Smooth muscle cell (in vitro differentiated cells): ENCODE measurements around the gene TTC1. TPM values are rescaled to one million over a fixed set of nuclear protein-coding genes. Genes with fewer than 3 reads are reported as not detected.

Experiments
- DNase-seq: peaks from one replicate; lab custom pipeline; 2025; ENCODE audit not compliant: unreplicated experiment; lab: John Stamatoyannopoulos, UW
- H2AFZ ChIP-seq: fragments of 200-600 bp; sonication (generic); 2 replicates; pipeline ENCODE4 v1.6.0; 2016; ENCODE audit warnings: antibody characterized with exemption, low read depth, mild to moderate bottlenecking
- H3F3A ChIP-seq: fragments of 200-600 bp; sonication (generic); 2 replicates; pipeline ENCODE4 v1.6.0; 2017; ENCODE audit warnings: antibody characterized with exemption, low read depth
- H3K27ac ChIP-seq: fragments of 200-600 bp; sonication (generic); 2 replicates; pipeline ENCODE4 v1.5.1; 2016; ENCODE audit warnings: low read depth, mild to moderate bottlenecking
- H3K27me3 ChIP-seq: fragments of 200-600 bp; sonication (generic); 2 replicates; pipeline ENCODE4 v1.6.1; 2016; ENCODE audit warnings: low read depth, mild to moderate bottlenecking
- H3K36me3 ChIP-seq: fragments of 200-600 bp; sonication (generic); 2 replicates; pipeline ENCODE4 v1.5.1; 2016; ENCODE audit warnings: low read depth
- H3K4me1 ChIP-seq: fragments of 200-600 bp; sonication (generic); 2 replicates; pipeline ENCODE4 v1.5.1; 2016; ENCODE audit warnings: low read depth
- H3K4me2 ChIP-seq: fragments of 200-600 bp; sonication (generic); 2 replicates; pipeline ENCODE4 v1.6.0; 2016; ENCODE audit warnings: mild to moderate bottlenecking
- H3K4me3 ChIP-seq: fragments of 200-600 bp; sonication (generic); 2 replicates; pipeline ENCODE4 v1.5.1; 2016; ENCODE audit warnings: mild to moderate bottlenecking
- H3K79me2 ChIP-seq: fragments of 200-600 bp; sonication (generic); 2 replicates; pipeline ENCODE4 v1.6.0; 2016; ENCODE audit warnings: low read depth, mild to moderate bottlenecking
- H3K9ac ChIP-seq: fragments of 200-600 bp; sonication (generic); 2 replicates; pipeline ENCODE4 v1.6.0; 2016; ENCODE audit warnings: low read depth
- H3K9me3 ChIP-seq: fragments of 200-600 bp; sonication (generic); replicated peaks from 2 replicates; pipeline ENCODE4 v1.5.1; 2016; ENCODE audit warnings: low read depth
- H4K20me1 ChIP-seq: fragments of 200-600 bp; sonication (generic); 2 replicates; pipeline ENCODE4 v1.6.0; 2016; ENCODE audit warnings: low read depth
- CTCF ChIP-seq: fragments of 200-600 bp; sonication (generic); IDR thresholded peaks from 2 replicates; pipeline ENCODE4 v1.5.1; 2017; ENCODE audit warnings: borderline replicate concordance, mild to moderate bottlenecking, antibody characterized with exemption; ENCODE audit not compliant: insufficient read depth, poor library complexity, severe bottlenecking
- WGBS: methylation state at CpG from one replicate; pipeline ENCODE4 v1.1.7; 2016; ENCODE audit warnings: low lambda C conversion rate; 5-methylcytosine and 5-hydroxymethylcytosine counted together
- polyA plus RNA-seq: library from polyadenylated mRNA; unstranded; fragments of >200 nt; fragmentation: Nextera tagmentation; extraction: Ambion mirVana; gene quantifications from 2 replicates; pipeline ENCODE4 v1.2.1, GENCODE V29; 2016
- total RNA-seq: library from RNA; depleted of rRNA; stranded (reverse); fragments of >200 nt; gene quantifications from 2 replicates; pipeline ENCODE4 v1.2.3, GENCODE V29; 2014

Gene TTC1
- total and polyA plus RNA-seq, 2 experiments from 2014 or later: 31.5 to 50.7 TPM

DNA sequence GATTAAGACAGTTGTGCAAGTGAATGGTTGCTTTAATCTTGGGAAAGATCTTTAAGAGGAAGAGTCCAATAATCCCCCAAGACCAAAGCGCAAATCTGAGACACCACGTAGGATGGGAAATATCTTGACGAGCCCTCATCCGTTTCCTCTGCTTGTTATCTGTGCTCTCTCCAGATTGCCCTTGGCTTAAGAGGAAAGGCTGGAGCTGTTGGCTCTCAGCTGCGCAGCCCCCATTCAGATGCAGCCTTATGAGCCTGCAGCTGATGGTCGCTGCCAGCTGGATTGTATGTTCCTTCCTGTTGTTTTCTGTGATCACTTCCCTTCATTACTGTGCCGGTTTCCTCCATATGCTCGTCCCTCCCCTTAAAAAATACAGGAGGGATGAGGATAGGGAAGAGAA is 62.6 kb downstream of the TTC1 start:
- DNase-seq: no peak
- TF ChIP-seq CTCF: no peak
- H3K4me2 ChIP-seq: peak overlapping the region; percentile 67
- no peaks in the 10 kb centered on the region for H3K27me3 ChIP-seq
- H3K36me3 ChIP-seq: no peaks in the 10 kb centered on the region
- H3K4me1 ChIP-seq: peaks cover 17% of the 10 kb centered on the region
- WGBS: 11% methylated on average over 8 of the region's 8 CpGs
- no peak overlapping the region for H3K4me3 ChIP-seq
- H3K9me3 ChIP-seq: no peaks in the 10 kb centered on the region
- H3K9ac ChIP-seq: no peak overlapping the region
- no peaks in the 10 kb centered on the region for H3K79me2 ChIP-seq
- peaks cover 37% of the 10 kb centered on the region for H3F3A ChIP-seq
- no peaks in the 10 kb centered on the region for H4K20me1 ChIP-seq
- H2AFZ ChIP-seq: no peak overlapping the region
- peak overlapping the region; percentile 41 for H3K27ac ChIP-seq

GRCh38 chr5:160071916-160072315 is 63.0 kb downstream of the TTC1 start:
- H3K4me3 ChIP-seq: no peak overlapping the region
- peak overlapping the region; percentile 41 for H3K27ac ChIP-seq
- no peak overlapping the region for H3K9ac ChIP-seq
- H3K4me2 ChIP-seq: peak overlapping the region; percentile 67
- no peak for TF ChIP-seq CTCF
- no peaks in the 10 kb centered on the region for H3K79me2 ChIP-seq
- H4K20me1 ChIP-seq: no peaks in the 10 kb centered on the region
- no peaks in the 10 kb centered on the region for H3K27me3 ChIP-seq
- WGBS: 28% methylated on average over 2 of the region's 2 CpGs
- no peak overlapping the region for H2AFZ ChIP-seq
- peaks cover 17% of the 10 kb centered on the region for H3K4me1 ChIP-seq
- DNase-seq: no peak
- H3F3A ChIP-seq: peaks cover 37% of the 10 kb centered on the region
- no peaks in the 10 kb centered on the region for H3K36me3 ChIP-seq
- H3K9me3 ChIP-seq: no peaks in the 10 kb centered on the region

DNA sequence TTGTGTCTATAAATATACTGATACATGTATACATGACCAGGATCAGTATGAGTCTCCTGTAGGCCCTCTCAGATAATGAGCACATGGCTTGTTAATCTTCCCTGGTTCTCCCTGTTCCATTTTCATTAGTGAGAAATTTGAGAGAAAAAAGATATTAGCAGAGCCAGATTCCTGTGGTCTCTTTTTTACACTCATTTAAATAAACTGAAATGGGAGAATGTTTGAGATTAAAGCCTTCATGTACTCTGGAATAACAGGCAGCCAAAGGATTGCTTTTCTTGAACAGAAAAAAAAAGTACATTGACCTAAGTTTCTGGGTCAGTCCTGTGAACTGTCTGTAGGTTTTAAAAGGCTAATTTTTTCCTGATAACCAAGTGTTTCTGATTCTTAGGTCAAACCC is 66.1 kb downstream of the TTC1 start:
- Histone ChIP-seq H2AFZ (no peak overlapping the region), H3K27me3 (no peaks in the 10 kb centered on the region), H4K20me1 (no peaks in the 10 kb centered on the region), H3K79me2 (no peaks in the 10 kb centered on the region), H3K4me3 (no peak overlapping the region), H3K9ac (no peak overlapping the region), H3K4me1 (peaks cover 17% of the 10 kb centered on the region), H3K27ac (peak overlapping the region; percentile 54), H3K9me3 (no peaks in the 10 kb centered on the region), H3F3A (peaks cover 36% of the 10 kb centered on the region), H3K4me2 (peak overlapping the region; percentile 65), H3K36me3 (no peaks in the 10 kb centered on the region)
- no peak for DNase-seq
- TF ChIP-seq CTCF: no peak

- 91% methylated on average over 2 of the region's 2 CpGs for WGBS
- H3K79me2 ChIP-seq: no peaks in the 10 kb centered on the region
- no peak overlapping the region for H2AFZ ChIP-seq
- peaks cover 22% of the 10 kb centered on the region for H3K4me1 ChIP-seq
- no peaks in the 10 kb centered on the region for H3K36me3 ChIP-seq
- DNase-seq: no peak
- no peak for TF ChIP-seq CTCF
- H3K9me3 ChIP-seq: no peaks in the 10 kb centered on the region
- H3K9ac ChIP-seq: no peak overlapping the region
- no peaks in the 10 kb centered on the region for H3K27me3 ChIP-seq
- H3K4me3 ChIP-seq: no peak overlapping the region
- no peak overlapping the region for H3K4me2 ChIP-seq
- H3K27ac ChIP-seq: no peak overlapping the region
- H4K20me1 ChIP-seq: no peaks in the 10 kb centered on the region
- peaks cover 25% of the 10 kb centered on the region for H3F3A ChIP-seq
These were observed 68.1 kb downstream of the TTC1 start for GRCh38 chr5:160076997-160077396.
